K562 (cell line): ENCODE results near the gene TMEM185B. TPM values are rescaled to one million over a fixed set of nuclear protein-coding genes. Genes with fewer than 3 reads are reported as not detected.
A peak's percentile ranks its signal among the peaks of the same experiment; 100 is the strongest.

Experiments used
- ATAC-seq: fragments of 200-7000 bp; cut with Tn5 transposase; 3 replicates; pipeline ENCODE4 v1.9.1; 2020; ENCODE audit warnings: moderate library complexity
- BruUV-seq: library from RNA; stranded (reverse); fragments of 400-500 nt; replicated peaks from 2 replicates; lab custom pipeline; 2021; lab: Mats Ljungman, UMichigan
- CTCF ChIA-PET: fragments of 300-600 bp; formaldehyde crosslinking; extraction: SDS; loops from one replicate; lab custom pipeline; 2021; ENCODE audit warnings: low intra/inter-chr PET ratio; lab: Yijun Ruan, JAX
- POLR2A ChIA-PET: fragments of 300-600, 350-650 bp; sonication (Branson Sonifier 250); formaldehyde crosslinking; extraction: SDS; loops from one replicate; lab custom pipeline; 2021; ENCODE audit warnings: antibody characterized with exemption, inconsistent platforms; lab: Yijun Ruan, JAX
- DNase-seq, 4 experiments: peaks; one replicate each; pipeline versions ENCODE4 v3.0.0 to v3.0.0-alpha.2; 2011 to 2018; ENCODE audit warnings: low spot score in 3 of 4, mixed read lengths in 3 of 4; ENCODE audit errors: extremely low read depth in 1 of 4
- FAIRE-seq: peaks from 2 replicates; lab custom pipeline; 2011; peaks lifted over from hg19 to GRCh38; lab: Jason Lieb, UNC
- H2AFZ ChIP-seq: 2 replicates; pipeline ENCODE4 v1.6.0; 2011; ENCODE audit warnings: low read depth, low read length, control low read depth, inconsistent platforms
- H3K27ac ChIP-seq: fragments of 200-600 bp; 3 replicates; pipeline ENCODE4 v1.8.0; 2011; ENCODE audit warnings: low read depth, mild to moderate bottlenecking, control low read depth, inconsistent platforms, low read length, moderate library complexity, mixed read lengths; ENCODE audit errors: extremely low read depth
- H3K27me3 ChIP-seq, 2 experiments: fragments of 300-600 bp in 1 of 2; 2 replicates in 1 of 2; 3 replicates in 1 of 2; pipeline versions ENCODE4 v1.6.0 to v1.8.0; 2011; ENCODE audit warnings: inconsistent platforms in 2 of 2, low read length in 2 of 2, mild to moderate bottlenecking in 1 of 2, mixed read lengths in 1 of 2, moderate library complexity in 1 of 2; ENCODE audit not compliant: control insufficient read depth in 2 of 2, insufficient read depth in 2 of 2
- H3K36me3 ChIP-seq: fragments of 300-600 bp; 3 replicates; pipeline ENCODE4 v1.8.0; 2011; ENCODE audit warnings: mild to moderate bottlenecking, low read length, inconsistent platforms; ENCODE audit not compliant: control insufficient read depth, insufficient read depth
- H3K4me1 ChIP-seq, 2 experiments: fragments of 200-600 bp in 1 of 2; replicated peaks in 1 of 2; 2 replicates in 1 of 2; 3 replicates in 1 of 2; pipeline versions ENCODE4 v1.5.1 to v1.8.0; 2011; ENCODE audit warnings: inconsistent platforms in 2 of 2, low read length in 2 of 2, mild to moderate bottlenecking in 1 of 2, mixed read lengths in 1 of 2, moderate library complexity in 1 of 2; ENCODE audit not compliant: control insufficient read depth in 2 of 2, insufficient read depth in 2 of 2
- H3K4me2 ChIP-seq: 2 replicates; pipeline ENCODE4 v1.6.1; 2011; ENCODE audit warnings: low read length, control low read depth, inconsistent platforms, mixed read lengths; ENCODE audit not compliant: insufficient read depth
- H3K4me3 ChIP-seq: fragments of 200-600 bp; sonication (generic), shearing (Covaris generic); 2 replicates; pipeline ENCODE4 v1.5.1; 2016; ENCODE audit warnings: control low read depth, inconsistent platforms
- H3K79me2 ChIP-seq: fragments of 200-600 bp; 3 replicates; pipeline ENCODE4 v1.8.0; 2011; ENCODE audit warnings: low read length, inconsistent platforms; ENCODE audit not compliant: control insufficient read depth, insufficient read depth
- H3K9ac ChIP-seq, 2 experiments: 2 replicates each; pipeline versions ENCODE4 v1.6.0 to v1.6.1; 2011; ENCODE audit warnings: low read depth in 2 of 2, low read length in 2 of 2, control low read depth in 1 of 2, inconsistent platforms in 1 of 2, mild to moderate bottlenecking in 1 of 2, mixed read lengths in 1 of 2; ENCODE audit not compliant: insufficient read depth in 1 of 2
- H3K9me1 ChIP-seq: one replicate; pipeline ENCODE4 v1.6.0; 2011; ENCODE audit warnings: inconsistent platforms, mild to moderate bottlenecking, low read length, moderate library complexity; ENCODE audit not compliant: control insufficient read depth, insufficient read depth
- H3K9me3 ChIP-seq: replicated peaks from 2 replicates; pipeline ENCODE4 v1.5.1; 2011; ENCODE audit warnings: low read depth, low read length, inconsistent platforms; ENCODE audit not compliant: control insufficient read depth, insufficient read depth
- H4K20me1 ChIP-seq: replicated peaks from 2 replicates; pipeline ENCODE4 v1.6.1; 2011; ENCODE audit warnings: low read length, inconsistent platforms, mixed read lengths; ENCODE audit not compliant: control insufficient read depth, insufficient read depth
- ASH1L ChIP-seq: fragments of 450-650 bp; IDR thresholded peaks from 2 replicates; pipeline ENCODE4 v1.6.1; 2018; ENCODE audit warnings: borderline replicate concordance, mild to moderate bottlenecking, low read depth; ENCODE audit not compliant: partially characterized antibody
- C11orf30 ChIP-seq: fragments of 450-650 bp; IDR thresholded peaks from 2 replicates; pipeline ENCODE4 v1.6.1; 2016; ENCODE audit warnings: low read depth, mild to moderate bottlenecking
- NFYB ChIP-seq: IDR thresholded peaks from 2 replicates; pipeline ENCODE4 v1.6.1; 2011; ENCODE audit warnings: mild to moderate bottlenecking, moderate library complexity; ENCODE audit not compliant: insufficient read length; ENCODE audit errors: extremely low read depth
- PTTG1 ChIP-seq: fragments of 450-650 bp; IDR thresholded peaks from 2 replicates; pipeline ENCODE4 v1.6.1; 2016; ENCODE audit warnings: low read depth, mild to moderate bottlenecking, missing genetic modification characterization, missing compliant biosample characterization
- SRF ChIP-seq, 2 experiments: fragments of 250-450, 450-650 bp in 1 of 2; sonication (Bioruptor Pico) in 1 of 2; sonication (generic) in 1 of 2; formaldehyde crosslinking; IDR thresholded peaks; 2 replicates each; pipeline versions ENCODE4 v1.5.0 to v1.5.1; 2020 to 2022; ENCODE audit warnings: mild to moderate bottlenecking in 1 of 2, missing genetic modification reagents in 1 of 2
- ZNF24 ChIP-seq: fragments of 450-650 bp; IDR thresholded peaks from 2 replicates; pipeline ENCODE4 v1.6.1; 2016
- ZNF316 ChIP-seq: fragments of 450-650 bp; IDR thresholded peaks from 2 replicates; pipeline ENCODE4 v1.6.1; 2016
- WGBS: fragments of 100-300 bp; shearing (Covaris generic); methylation state at CpG from one replicate; pipeline ENCODE4 v1.1.6; 2016; ENCODE audit warnings: low coverage, mixed read lengths; ENCODE audit not compliant: insufficient coverage; ENCODE audit errors: missing lambda C conversion rate; 5-methylcytosine and 5-hydroxymethylcytosine counted together
- in situ Hi-C: fragments of 300-500 bp; cut with MboI; formaldehyde crosslinking; loops from 4 replicates; pipeline ENCODE4 v1.15.0; 2018; ENCODE audit warnings: inconsistent platforms, mixed read lengths
- intact Hi-C: fragments of 100-400 bp; cut with micrococcal nuclease; formaldehyde crosslinking; loops from 2 replicates; pipeline ENCODE4 v1.14.2; 2022
- polyA plus RNA-seq, 8 experiments: library from polyadenylated mRNA; depleted of rRNA in 4 of 8; stranded (reverse) in 5 of 8; unstranded in 3 of 8; fragments of >200 nt; fragmentation: Nextera tagmentation in 2 of 8; fragmentation: Illumina TruSeq in 1 of 8; extraction: Ambion mirVana in 2 of 8; extraction: Trizol in 1 of 8; gene quantifications; 2 replicates each; pipeline versions ENCODE4 v1.2.1 to v1.2.3, GENCODE V29; 2011 to 2014; ENCODE audit warnings: inconsistent platforms in 1 of 8, missing spikeins in 1 of 8
- total RNA-seq, 7 experiments: library from RNA; depleted of rRNA in 6 of 7; stranded (reverse); fragments of >200 nt in 6 of 7; fragmentation: Illumina TruSeq in 2 of 7; extraction: Trizol in 2 of 7; gene quantifications; 2 replicates each; pipeline versions ENCODE4 v1.2.1 to v1.2.3, GENCODE V29; 2011 to 2021; ENCODE audit warnings: low replicate concordance in 1 of 7

TMEM185B gene
- total and polyA plus RNA-seq, 9 of the 15 experiments (the other 6 are each of a cell fraction or from before 2014, with no cell fraction given), result 2.9 to 28.2 (median 11.5) TPM

GRCh38 chr2:120269076-120269744 is 46.0 kb upstream of the TMEM185B start:
- Histone ChIP-seq H3K9me3 (peaks cover 5% of the 10 kb centered on the region), H4K20me1 (no peaks in the 10 kb centered on the region), H3K27me3 (no peaks in the 10 kb centered on the region), H3K9me1 (no peaks in the 10 kb centered on the region), H3K4me3 (no peak overlapping the region), H3K27ac (no peak overlapping the region), H3K9ac (no peak overlapping the region), H2AFZ (no peak overlapping the region), H3K36me3 (peaks cover 5% of the 10 kb centered on the region; the same call in 1 of the 3 replicates), H3K79me2 (peaks cover 55% of the 10 kb centered on the region; the same call in 2 of the 3 replicates), H3K4me2 (no peak overlapping the region), H3K4me1 (peaks cover 0 to 20% of the 10 kb centered on the region in 2 experiments; a peak in 2 of 5 replicates)
- ATAC-seq (peak; percentile 33; the same call in 1 of the 3 replicates), FAIRE-seq (no peak), DNase-seq (no peak)
- BruUV-seq, result no TSS peak
- in situ Hi-C loops, result no loop called here
- intact Hi-C loops, result no loop called here
- ChIA-PET CTCF (no interaction called here), POLR2A (interaction anchor here (0.7 to 1.7 kb wide), 2 partner anchors 18 to 32 kb away, joined by 3 read pairs; no protein-coding TSS in a partner anchor)
- 92% methylated on average over 11 of the region's 11 CpGs for WGBS
- TF ChIP-seq C11orf30 (0 out of 2 replicates have a peak, but pooled peaks have one; percentile 9), ASH1L (peak; percentile 60), PTTG1 (tag) (no peak), ZNF24 (no peak), SRF (CRISPR knock-in tag; IDR thresholded peaks at IDR 0.05) (peak in 1 of 2 experiments; percentile 23; a peak in 1 of 4 replicates), ZNF316 (peak; percentile 23; the same call in 1 of the 2 replicates), NFYB (peak; percentile 69)
